SKM-1 treated with dmso at 0.1 percent for 144 hours (cell line): ENCODE measurements around the gene CNNM3.
"Not testable (repeated sequence)": the region's sequence is repeated elsewhere in the genome, so short reads cannot be mapped to it uniquely, and the experiment has no call there.

Experiments
- DNase-seq: peaks from one replicate; lab custom pipeline; 2025; ENCODE audit not compliant: unreplicated experiment; lab: John Stamatoyannopoulos, UW

The CNNM3 gene

DNA sequence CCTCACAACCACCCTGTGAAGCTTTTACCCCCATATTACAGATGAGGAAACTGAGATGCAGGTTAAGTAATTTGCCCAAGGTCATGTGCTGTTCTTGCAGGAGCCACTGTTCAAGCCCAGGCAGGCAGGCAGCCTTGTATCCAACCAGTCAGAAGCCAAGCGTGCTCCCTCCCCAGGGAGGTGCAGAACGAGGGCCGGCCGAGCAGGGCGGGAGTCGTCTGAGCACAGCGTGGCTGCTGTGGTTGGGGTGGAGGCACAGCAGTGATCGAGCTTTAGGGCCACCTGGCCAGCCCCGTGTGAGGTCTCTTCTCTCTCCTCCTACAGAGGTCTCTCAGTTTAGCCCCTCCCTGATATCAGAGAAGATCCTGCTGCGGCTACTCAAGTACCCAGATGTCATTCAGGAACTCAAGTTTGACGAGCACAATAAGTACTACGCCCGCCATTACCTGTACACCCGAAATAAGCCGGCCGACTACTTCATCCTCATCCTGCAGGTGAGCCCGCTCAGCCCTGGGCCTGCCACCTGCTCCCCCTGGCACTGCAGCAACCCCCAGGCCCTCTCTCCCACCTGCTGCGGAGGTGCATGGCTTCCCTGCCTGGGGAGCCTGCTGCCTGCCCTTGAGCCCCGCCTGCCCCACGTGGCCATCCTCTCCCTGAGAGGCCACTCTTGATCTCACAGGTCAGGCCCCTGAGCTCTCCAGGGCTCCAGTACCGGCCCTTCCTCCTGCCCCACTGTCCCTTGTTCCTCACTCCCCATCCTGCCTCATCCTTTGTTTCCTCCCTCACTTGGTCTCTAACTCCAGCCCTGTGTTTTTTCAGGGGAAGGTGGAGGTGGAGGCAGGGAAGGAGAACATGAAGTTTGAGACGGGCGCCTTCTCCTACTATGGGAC, 17.1 kb upstream of the CNNM3 start:
- no peak for DNase-seq

DNA sequence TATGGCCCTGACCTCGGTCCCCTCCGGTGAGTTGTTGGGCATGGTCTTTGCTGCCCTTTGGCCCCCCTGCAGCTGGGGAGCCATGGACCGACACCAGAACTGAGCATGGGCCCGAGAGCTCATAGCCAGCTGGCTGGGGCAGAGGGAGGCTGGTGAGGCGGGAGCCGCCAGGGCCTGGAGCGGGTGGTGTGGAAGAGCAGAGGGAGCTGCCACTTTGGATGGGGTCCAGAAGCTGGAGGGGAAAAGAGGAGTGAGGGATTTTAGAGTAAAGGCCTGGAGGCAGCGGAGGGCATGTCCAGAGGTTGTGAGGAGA, 16.5 kb upstream of the CNNM3 start:
- no peak for DNase-seq

DNA sequence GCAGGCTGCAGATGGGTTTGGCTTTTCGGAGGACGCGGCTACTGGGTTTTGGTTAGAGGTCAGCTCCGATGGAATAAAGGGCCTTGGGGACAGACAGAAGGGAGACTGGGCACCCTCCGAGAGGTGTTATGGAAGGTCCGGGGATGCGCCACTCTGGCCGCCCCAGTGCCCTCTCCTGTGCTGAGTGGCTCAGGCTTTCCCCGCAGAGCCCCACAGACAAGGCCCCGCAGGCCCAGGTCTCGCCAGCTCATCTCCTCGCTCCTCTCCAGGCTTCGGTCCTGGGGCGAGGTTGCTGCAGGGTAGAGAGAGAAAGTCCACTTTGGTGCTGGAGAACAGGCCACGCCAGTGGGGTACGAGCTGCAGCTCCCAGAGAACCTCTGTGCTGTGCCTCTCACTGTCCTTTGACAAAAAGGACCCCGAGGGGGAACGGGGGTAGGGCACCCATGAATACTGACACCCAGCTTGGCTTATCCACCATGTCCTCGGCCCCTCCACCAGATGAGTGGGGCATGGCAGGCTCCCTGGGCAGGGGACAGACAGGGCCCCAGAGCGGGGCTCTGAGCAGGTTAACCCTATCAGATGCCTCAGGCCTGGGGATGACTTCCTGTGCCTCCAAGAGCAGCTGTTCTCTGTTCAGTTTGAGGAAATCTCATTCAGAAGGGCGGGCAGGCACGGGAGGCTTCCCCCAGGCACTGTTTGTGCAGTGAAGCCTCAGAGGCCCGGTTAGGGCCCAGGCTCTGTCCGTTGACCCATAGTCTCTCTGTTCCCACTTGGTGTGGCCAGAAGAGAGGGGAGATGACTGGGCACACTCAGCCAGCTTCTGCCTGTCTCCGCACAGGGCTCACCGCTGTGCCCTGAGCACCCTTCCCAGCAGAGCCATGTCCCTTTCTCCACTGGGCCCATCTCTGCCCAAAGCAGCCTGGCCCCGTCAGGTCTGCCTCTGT, 15.7 kb upstream of the CNNM3 start:
- DNase-seq, result no peak

DNA sequence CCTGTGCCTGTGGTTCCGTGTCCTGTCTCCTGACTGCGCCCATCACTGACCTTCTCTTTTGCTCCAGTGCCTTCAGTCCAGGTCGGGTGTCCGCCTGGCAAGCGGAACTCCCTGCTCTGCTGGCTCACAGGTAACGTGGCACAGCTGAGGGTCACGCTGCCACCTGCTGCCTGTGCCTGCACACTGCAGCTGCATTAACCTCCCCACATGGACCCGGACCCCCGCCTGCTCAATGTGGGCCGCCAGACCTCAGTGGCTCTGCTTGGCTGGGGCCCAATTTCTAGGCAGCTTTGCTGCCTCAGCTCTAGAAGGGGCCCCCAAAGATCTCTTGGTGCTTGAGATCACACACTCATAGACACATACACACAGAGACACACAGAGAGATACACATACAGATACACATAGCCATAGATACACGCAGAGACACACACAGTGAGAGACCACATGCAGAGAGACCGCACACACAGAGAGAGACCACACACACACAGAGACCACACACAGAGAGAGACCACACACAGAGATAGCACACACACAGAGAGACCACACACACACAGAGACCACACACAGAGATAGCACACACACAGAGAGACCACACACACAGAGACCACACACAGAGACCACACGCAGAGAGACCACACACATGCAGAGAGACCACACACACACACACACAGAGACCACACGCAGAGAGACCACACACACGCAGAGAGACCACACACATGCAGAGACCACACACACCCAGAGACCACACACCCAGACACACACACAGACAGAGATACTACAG, 14.9 kb upstream of the CNNM3 start:
- DNase-seq, result no peak

DNA sequence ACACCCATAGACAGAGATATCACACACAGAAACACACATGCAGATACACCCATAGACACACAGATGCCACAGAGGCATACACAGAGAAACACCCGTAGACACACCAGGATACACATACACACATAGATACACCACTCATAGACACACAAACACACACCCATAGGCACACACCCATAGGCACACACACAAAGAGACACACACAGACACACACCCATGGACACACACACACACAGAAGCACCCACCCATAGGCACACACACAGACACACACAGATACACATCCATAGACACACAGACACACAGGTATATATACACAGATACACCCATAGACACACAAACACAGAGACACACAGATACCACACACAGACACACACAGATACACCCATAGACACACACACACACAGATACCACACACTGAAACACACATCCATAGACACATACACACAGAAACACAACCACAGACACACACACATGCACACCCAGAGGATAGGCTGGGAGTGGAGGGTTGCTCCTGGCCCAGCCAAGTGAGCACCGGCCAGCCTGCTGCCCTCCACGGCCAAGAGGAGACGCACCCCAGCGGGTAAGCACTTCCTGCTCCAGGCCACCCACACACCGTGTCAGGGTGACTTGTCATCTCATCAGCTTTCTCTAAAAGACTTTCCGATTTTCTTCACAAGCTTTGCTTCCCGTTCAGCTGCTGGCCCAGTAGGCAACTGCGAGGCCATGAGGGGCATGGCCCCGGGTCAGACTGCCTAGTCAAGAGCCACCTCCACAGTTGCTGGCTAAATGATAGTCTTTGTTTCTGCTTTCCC, 14.1 kb upstream of the CNNM3 start:
- DNase-seq, result no peak

DNA sequence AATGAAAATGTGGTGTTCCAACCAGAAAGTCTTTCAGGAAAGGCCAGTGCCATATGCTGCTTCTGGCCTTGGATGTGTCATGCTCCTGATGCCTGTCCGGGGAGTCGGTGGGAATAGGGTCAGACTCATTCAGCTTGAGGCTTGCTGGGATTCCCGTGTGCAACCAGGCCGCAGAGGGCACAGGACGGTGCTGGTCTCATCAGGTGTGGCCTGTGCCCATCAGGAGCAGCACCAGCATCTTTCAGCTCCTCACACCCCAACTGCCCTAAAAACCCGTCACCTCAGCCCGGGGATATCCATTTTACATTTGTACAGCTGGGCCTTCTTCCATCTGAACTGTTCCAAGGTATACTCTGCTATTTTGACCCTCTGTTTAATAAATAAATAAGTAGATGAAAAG, 13.3 kb upstream of the CNNM3 start:
- DNase-seq, result no peak

DNA sequence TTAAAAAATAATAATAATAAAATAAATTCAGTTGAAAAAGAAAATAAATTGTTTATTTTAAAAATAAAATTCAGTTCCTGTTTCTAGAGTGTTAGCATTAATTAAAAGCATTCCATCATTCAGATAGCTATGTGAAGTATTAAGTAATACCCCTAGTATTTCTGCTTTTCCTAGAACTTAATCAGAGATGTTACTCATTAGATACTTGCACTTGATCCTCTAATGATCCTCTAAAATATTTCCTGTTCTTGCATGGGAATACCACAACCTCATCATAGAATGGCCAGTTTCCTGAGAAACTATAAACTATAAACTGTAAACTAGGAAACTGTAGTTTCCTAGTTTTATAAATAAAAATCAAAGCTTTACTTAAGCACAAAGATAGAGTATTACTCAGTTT, 11.1 kb upstream of the CNNM3 start:
- DNase-seq, result no peak

DNA sequence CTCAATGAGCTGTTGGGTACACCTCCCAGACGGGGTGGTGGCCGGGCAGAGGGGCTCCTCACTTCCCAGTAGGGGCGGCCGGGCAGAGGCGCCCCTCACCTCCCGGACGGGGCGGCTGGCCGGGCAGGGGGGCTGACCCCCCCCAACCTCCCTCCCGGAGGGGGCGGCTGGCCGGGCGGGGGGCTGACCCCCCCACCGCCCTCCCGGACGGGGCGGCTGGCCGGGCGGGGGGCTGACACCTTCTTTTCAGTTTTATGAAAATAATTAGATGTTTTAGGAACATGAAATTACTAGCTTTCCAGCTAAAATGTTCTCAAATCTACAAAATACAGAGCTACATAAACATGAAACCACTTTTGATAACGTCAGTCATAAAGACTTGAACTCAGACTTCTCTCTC, 10.1 kb upstream of the CNNM3 start:
- not testable (repeated sequence) for DNase-seq

DNA sequence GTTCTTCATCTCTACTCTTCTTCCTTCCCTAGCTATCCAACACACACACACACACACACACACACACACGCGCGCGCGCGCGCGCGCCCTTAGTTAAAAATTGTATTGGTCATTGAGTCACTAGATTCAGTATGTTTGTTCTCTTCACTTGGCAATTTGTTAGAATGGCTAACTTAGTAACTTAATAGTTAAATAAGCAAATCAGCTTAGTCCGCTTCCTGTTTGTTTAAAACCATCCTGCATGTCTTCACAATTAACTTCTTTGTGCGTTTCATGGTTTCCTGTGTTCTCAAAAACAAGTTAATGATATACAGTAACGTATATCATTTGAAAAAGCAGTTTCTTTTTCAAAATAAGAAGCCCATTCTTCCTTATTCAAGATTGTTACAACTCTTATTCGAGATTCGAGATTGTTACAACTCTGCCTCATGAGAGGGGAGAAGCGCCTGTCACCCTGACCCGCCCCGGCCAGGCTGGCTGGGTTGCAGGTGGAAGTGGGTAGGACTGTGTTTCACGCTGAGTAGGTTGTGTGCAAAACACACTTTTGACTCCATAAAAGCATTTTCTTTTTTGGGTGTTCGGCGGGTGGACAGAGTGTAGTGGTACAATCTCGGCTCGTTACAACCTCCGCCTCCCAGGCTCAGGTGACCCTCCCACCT, 9.5 kb upstream of the CNNM3 start:
- DNase-seq, result no peak

DNA sequence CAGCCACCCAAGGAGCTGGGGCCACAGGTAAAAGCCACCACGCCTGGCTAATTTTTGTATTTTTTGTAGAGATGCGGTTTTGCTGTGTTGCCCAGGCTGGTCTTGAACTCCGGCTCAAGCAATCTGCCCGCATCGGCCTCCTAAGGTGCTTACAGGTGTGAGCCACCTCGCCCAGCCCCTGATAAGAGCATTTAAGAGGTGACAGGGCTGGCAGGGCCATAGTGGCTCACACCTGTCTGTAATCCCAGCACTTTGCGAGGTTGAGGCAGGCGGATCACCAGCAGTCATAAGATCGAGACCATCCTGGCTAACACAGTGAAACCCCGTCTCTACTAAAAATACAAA, 9.0 kb upstream of the CNNM3 start:
- no peak for DNase-seq

DNA sequence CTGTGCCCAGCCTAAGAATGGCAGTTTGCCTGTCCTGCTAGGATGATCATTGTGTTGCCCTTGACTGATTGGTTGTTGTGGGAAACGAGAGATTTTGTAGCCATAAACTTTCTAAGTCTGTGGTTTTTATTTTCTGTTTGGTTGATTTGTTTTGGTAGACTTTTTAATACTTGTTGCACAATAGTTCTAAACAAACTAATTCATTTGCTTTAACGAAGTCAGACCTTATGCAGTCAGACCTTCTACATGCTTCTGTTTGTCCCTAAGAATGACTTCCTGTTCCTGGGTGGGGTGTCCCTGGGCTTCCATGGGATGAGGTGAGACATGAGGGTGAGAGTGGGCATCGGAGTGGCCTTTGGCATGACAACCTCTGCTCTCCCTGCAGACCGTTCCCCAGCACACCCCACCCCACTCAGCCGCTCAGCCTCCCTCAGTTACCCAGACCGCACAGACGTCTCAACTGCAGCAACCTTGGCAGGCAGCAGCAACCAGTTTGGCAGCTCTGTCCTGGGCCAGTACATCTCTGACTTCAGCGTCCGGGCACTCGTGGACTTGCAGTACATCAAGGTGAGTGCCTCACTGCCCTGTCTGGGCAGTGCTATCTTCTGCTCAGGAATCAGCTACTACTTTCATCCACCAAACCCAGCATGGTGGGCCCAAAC, 7.8 kb upstream of the CNNM3 start:
- no peak for DNase-seq

DNA sequence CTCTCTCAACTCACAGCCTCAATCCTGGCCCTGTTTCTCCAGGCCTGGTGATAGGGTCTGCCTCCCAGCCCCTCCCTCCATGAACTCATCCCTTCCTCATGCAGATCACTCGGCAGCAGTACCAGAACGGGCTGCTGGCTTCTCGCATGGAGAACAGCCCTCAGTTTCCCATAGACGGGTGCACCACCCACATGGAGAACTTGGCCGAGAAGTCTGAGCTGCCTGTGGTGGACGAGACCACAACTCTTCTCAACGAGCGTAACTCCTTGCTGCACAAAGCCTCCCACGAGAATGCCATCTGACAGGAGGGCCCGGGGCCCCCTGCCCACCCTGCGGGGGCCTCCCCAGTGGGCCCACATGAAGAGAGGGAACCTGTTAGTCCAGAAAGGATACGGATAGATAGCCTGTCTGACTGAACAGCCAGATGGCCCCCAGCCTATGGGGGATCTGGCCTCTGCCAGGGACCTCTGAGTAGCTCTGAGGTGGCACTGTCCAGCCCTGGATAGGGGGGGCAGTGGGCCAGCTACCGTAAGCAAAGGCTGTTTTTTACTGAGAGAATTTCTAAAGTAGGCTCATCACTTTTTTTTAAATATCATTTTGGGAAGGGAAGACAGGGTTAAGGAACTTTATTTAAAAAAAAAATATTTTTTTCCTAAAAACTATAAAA, 6.7 kb upstream of the CNNM3 start:
- no peak for DNase-seq

DNA sequence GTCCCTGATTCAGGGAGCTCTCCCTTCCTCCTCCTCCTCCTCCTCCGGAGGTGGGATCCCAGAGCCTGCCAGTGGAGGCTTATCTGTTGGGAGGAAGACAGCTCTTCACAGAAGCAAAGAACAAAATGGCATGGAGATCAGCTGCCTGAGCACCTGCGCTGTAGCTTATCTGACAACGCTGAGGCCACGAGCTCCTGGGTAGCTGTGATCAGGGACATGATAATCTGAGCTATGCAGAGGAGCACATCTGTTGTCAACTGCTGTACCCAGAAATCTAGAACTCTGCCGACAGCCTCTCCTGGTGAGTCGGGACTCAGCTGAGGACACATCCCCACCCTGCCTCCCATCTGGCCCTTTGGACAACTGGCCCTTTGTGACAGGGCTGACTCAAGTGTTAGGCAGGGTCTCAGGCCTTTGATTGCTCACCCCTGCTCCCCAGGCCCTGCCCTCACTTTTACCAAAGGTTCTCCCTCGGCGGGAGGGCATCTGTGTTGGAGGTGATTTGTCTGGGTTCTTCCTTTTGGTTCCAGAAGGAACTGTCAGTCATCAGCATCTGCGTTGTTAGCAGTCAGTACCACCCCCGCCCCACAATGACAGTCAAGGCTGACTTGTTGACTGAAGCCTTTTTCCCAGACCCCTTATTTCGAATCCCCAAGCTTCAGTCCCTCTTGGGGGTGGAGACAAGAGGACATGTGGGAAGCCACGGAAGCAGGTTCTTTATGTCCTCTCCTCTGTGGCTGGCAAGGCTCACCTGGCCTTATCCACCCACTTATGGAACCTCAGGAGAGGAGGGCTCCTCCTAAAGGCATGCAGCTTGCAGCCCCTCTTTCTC, 5.9 kb upstream of the CNNM3 start:
- DNase-seq, result no peak

DNA sequence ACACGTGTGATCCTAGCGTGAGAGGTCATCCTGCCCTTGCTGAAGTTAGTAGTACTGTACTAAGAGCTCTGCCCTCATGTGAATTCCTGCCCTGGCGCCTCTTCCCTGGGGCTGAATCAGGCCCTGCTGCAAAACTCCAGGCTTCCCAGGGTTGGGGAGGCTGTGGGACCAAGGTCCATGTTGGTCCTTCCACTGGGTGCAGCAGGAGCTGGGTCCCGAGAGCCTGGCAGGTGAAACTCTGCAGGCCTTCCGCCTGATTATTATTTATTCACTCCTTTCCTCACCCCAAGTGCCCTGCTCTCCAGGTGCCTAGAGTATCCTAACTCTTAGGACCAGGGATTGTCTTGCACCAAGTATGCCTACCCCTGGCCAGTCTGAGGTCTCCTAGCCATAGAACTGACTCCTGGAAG, 5.3 kb upstream of the CNNM3 start:
- no peak for DNase-seq

DNA sequence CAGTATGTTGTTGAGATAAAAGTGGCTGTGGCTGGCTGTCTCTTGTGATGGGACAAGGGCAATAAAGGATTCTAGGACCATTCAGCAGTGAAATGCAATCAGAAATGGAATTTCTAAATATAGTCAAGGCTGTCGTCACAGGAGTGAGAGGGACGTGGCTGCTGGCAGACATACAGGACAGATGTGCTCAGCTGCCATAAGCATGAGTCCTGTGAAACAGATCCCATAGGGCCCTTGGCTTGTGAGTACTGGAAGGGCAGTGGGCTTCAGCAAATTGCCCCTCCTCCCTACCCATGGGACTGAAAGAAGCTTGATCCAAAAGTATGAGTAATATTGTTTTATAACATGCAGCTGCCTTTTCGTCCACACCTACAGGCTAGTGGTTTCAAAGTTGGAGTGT, 4.2 kb upstream of the CNNM3 start:
- no peak for DNase-seq

DNA sequence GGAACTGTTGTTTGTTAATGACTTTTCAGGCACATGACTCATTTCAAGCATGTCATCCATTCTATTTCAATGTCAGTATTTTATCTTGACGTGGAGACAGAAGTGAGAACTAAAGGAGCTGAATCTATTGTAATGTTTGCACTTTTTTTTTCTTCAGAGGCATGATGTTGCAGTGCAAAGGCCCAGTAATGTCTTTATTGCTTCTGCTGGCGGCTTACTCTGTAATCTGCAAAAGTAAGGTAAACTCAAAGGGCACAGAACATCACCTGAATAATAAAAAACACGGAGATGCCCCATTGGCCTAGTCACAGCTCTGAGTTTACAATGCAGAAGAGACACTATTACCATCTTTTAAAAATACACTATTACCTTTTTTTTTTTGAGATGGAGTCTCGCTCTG, 2.4 kb upstream of the CNNM3 start:
- no peak for DNase-seq

DNA sequence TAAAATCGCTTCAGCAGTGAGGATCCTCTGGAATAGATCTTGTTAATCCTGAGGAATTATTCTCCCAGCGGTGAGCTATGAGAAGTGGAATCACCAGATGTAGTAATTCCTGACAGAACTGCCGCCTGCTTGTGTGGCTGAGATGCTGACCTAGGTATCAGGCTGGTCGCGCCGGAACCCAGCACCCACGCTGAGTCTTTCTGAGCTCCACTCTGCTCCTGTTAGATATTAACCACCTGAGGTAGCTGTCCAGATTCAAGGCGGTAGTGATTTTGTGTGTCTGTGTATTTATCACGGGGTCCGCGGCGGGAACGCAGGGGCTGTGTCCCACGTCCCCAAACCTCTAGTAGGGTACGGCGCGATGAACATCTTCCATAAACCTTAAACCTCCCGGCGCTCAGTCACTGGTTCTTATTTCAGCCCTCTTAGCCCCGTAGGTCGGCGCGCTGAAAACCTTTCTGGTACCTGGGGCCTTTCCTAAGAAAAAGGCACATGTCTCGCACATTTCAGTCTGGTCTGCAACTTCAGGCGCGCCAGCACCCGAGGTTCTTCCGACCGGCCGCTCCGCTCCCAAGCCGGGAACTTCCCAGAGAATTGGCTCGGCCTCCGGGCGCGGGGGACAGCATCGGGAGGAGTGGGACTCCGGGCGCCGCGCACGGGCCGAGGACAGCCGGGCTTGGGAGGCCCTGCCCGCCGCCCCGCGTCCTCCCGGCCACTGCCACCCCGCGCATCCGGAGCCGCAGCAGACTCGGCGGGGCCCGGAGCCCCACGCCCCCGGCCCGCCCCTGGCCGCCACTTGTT, 542 bp upstream of the CNNM3 start:
- DNase-seq, result no peak
